Measurements from ENCODE around the gene TRMT61B.

TRMT61B gene

DNA sequence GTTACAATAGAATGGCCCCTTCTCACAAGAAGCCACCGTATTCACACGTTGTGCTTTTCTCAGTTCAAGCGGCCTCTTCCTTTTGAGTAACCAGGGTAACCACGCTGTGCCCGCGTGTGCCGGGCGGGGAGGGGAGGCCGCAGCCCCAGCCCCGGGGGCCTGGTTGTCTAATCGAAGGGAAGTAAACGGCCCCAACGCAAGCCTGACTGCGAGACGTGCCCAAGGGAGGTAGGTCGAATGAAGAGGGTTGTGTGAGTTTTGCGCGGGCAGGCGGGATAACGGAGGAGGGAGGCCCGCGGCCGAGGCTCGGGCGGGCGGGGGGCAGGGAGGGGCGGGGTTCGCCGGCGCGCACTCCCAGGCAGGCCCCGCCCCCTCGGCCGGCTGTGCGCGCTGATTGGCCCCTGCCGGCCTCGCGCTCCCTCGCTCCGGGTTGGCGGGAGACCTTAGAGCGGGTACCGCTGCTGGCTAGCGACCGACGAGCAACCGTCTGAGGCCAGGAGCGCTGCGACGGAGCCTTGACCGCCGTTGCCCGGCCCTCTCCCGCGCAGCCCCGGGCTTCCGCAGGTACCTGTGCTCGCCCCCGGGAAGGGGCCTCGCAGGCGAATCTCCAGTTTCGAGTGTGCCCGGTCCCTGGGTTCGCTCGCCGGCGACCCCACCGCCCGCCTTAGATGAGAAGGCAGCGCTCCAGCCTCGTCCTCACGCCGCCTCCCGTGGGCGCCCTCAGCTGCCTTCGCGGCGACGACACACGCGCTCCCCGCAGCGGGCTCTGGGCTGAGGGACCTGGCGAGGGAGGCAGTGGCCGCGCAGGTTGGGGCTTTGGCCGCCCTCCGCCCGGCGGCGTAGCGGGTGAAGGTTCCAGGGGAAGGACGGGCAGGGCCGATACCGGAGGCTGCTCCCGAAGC, 59.5 kb downstream of the TRMT61B start, which contains the start of gene SPDYA:
Gene SPDYA, plus strand, starts transcription at position 451 of the 902 bp plus-strand sequence. CDS start 5,181 bp downstream, outside the sequence.
- TF ChIP-seq ESRRG (CRISPR knock-in tag; IDR thresholded peaks at IDR 0.05) (no peak), ISL1 (CRISPR knock-in tag; IDR thresholded peaks at IDR 0.05) (no peak), TSHZ2 (CRISPR knock-in tag; IDR thresholded peaks at IDR 0.05) (peak; percentile 12; the same call in 1 of the 2 replicates), ZFP3 (CRISPR knock-in tag; IDR thresholded peaks at IDR 0.05) (no peak), CREB5 (CRISPR knock-in tag; IDR thresholded peaks at IDR 0.05; ENCODE audit: low read depth) (no peak), OSR1 (CRISPR knock-in tag; IDR thresholded peaks at IDR 0.05) (no peak), PATZ1 (CRISPR knock-in tag; IDR thresholded peaks at IDR 0.05; ENCODE audit: borderline replicate concordance) (peak; percentile 54; the same call in 1 of the 2 replicates), ZC3H10 (CRISPR knock-in tag; IDR thresholded peaks at IDR 0.05) (no peak), ZFP30 (CRISPR knock-in tag; IDR thresholded peaks at IDR 0.05) (no peak), SNAI2 (CRISPR knock-in tag; IDR thresholded peaks at IDR 0.05) (no peak), GLIS3 (CRISPR knock-in tag; IDR thresholded peaks at IDR 0.05) (peak; percentile 63), POU6F1 (CRISPR knock-in tag; IDR thresholded peaks at IDR 0.05; ENCODE audit: borderline replicate concordance, low read depth) (no peak)
- TF ChIP-seq, protein P1, sequence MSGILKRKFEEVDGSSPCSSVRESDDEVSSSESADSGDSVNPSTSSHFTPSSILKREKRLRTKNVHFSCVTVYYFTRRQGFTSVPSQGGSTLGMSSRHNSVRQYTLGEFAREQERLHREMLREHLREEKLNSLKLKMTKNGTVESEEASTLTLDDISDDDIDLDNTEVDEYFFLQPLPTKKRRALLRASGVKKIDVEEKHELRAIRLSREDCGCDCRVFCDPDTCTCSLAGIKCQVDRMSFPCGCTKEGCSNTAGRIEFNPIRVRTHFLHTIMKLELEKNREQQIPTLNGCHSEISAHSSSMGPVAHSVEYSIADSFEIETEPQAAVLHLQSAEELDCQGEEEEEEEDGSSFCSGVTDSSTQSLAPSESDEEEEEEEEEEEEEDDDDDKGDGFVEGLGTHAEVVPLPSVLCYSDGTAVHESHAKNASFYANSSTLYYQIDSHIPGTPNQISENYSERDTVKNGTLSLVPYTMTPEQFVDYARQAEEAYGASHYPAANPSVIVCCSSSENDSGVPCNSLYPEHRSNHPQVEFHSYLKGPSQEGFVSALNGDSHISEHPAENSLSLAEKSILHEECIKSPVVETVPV (CRISPR knock-in tag; IDR thresholded peaks at IDR 0.05): no peak
- ATAC-seq: peak; percentile 90

GRCh38 chr2:28809927-28810326, 60.2 kb downstream of the TRMT61B start:
- TF ChIP-seq ZFP3 (CRISPR knock-in tag; IDR thresholded peaks at IDR 0.05) (no peak), BACH2 (CRISPR knock-in tag; IDR thresholded peaks at IDR 0.05; ENCODE audit: borderline replicate concordance) (no peak), SNAI2 (CRISPR knock-in tag; IDR thresholded peaks at IDR 0.05) (no peak), CSDC2 (CRISPR knock-in tag; IDR thresholded peaks at IDR 0.05) (no peak), TCF4 (CRISPR knock-in tag; IDR thresholded peaks at IDR 0.05; ENCODE audit: borderline replicate concordance) (no peak), PPARA (CRISPR knock-in tag; IDR thresholded peaks at IDR 0.05; ENCODE audit: borderline replicate concordance) (no peak), OSR1 (CRISPR knock-in tag; IDR thresholded peaks at IDR 0.05) (no peak), TSHZ2 (CRISPR knock-in tag; IDR thresholded peaks at IDR 0.05) (no peak), ZNF70 (CRISPR knock-in tag; IDR thresholded peaks at IDR 0.05) (no peak), ISL1 (CRISPR knock-in tag; IDR thresholded peaks at IDR 0.05) (no peak), ARNTL (CRISPR knock-in tag; IDR thresholded peaks at IDR 0.05; ENCODE audit: borderline replicate concordance, low read depth) (no peak), ZNF8 (CRISPR knock-in tag; IDR thresholded peaks at IDR 0.05) (no peak), GLIS3 (CRISPR knock-in tag; IDR thresholded peaks at IDR 0.05) (no peak), ZC3H10 (CRISPR knock-in tag; IDR thresholded peaks at IDR 0.05) (no peak), ZFP30 (CRISPR knock-in tag; IDR thresholded peaks at IDR 0.05) (no peak)
- TF ChIP-seq, protein P1 (CRISPR knock-in tag; IDR thresholded peaks at IDR 0.05): no peak
- ATAC-seq: peak; percentile 4; the same call in 2 of the 3 replicates

Measured in SK-N-SH treated with all-trans-retinoic acid at 6 μM for 48 hours (cell line).